ENCODE measurements around the gene DPH1. TPM values are rescaled to one million over a fixed set of nuclear protein-coding genes. Genes with fewer than 3 reads are reported as not detected.

DPH1 gene
- total and polyA plus RNA-seq, 2 donors from 2014 or later: 23.3 to 49.4 TPM

GRCh38 chr17:2027528-2028233 is 2.3 kb upstream of the DPH1 start:
- intact Hi-C loops (cut with DNase I): loop anchor here (5.0 kb wide), 1 partner anchor 115 kb away; no protein-coding TSS in a partner anchor
- no peak for TF ChIP-seq CTCF (IDR thresholded peaks at IDR 0.05; ENCODE audit: borderline replicate concordance, extremely low read depth, insufficient read depth)
- no peaks in the 10 kb centered on the region for H3K9me3 ChIP-seq (ENCODE audit: control insufficient read depth in 2 of 3, insufficient read depth in 1 of 3, low read length in 3 of 3)
- H3K27me3 ChIP-seq (ENCODE audit: control insufficient read depth, insufficient read depth, low read length): peaks cover 2% of the 10 kb centered on the region
- no peaks in the 10 kb centered on the region for H3K36me3 ChIP-seq (ENCODE audit: control insufficient read depth in 2 of 3, insufficient read depth in 3 of 3, low read length in 3 of 3)
- no peak for FAIRE-seq
- no peak for DNase-seq
- H3K4me1 ChIP-seq (ENCODE audit: control insufficient read depth in 2 of 3, insufficient read depth in 2 of 3, low read depth in 1 of 3, low read length in 3 of 3): peaks cover 0 to 17% (median 6%) of the 10 kb centered on the region in 3 donors
- H3K9ac ChIP-seq (ENCODE audit: low read length in 3 of 3): no peak overlapping the region
- H3K4me3 ChIP-seq (ENCODE audit: low read length in 3 of 3): no peak overlapping the region
- H3K27ac ChIP-seq (ENCODE audit: low read depth in 2 of 2, low read length in 2 of 2): no peak overlapping the region

- Histone ChIP-seq H3K9ac (ENCODE audit: low read length in 3 of 3) (no peak overlapping the region), H3K4me1 (ENCODE audit: control insufficient read depth in 2 of 3, insufficient read depth in 2 of 3, low read depth in 1 of 3, low read length in 3 of 3) (peaks cover 0 to 17% (median 6%) of the 10 kb centered on the region in 3 donors), H3K9me3 (ENCODE audit: control insufficient read depth in 2 of 3, insufficient read depth in 1 of 3, low read length in 3 of 3) (no peaks in the 10 kb centered on the region), H3K4me3 (ENCODE audit: low read length in 3 of 3) (no peak overlapping the region), H3K27me3 (ENCODE audit: control insufficient read depth, insufficient read depth, low read length) (peaks cover under 1% of the 10 kb centered on the region), H3K36me3 (ENCODE audit: control insufficient read depth in 2 of 3, insufficient read depth in 3 of 3, low read length in 3 of 3) (no peaks in the 10 kb centered on the region), H3K27ac (ENCODE audit: low read depth in 2 of 2, low read length in 2 of 2) (no peak overlapping the region)
- intact Hi-C loops (cut with DNase I): loop anchor here (5.0 kb wide), 1 partner anchor 116 kb away; no protein-coding TSS in a partner anchor
- no peak for TF ChIP-seq CTCF (IDR thresholded peaks at IDR 0.05; ENCODE audit: borderline replicate concordance, extremely low read depth, insufficient read depth)
- DNase-seq: no peak
- no peak for FAIRE-seq
Observed at GRCh38 chr17:2028234-2028614, 1.7 kb upstream of the DPH1 start.

DNA sequence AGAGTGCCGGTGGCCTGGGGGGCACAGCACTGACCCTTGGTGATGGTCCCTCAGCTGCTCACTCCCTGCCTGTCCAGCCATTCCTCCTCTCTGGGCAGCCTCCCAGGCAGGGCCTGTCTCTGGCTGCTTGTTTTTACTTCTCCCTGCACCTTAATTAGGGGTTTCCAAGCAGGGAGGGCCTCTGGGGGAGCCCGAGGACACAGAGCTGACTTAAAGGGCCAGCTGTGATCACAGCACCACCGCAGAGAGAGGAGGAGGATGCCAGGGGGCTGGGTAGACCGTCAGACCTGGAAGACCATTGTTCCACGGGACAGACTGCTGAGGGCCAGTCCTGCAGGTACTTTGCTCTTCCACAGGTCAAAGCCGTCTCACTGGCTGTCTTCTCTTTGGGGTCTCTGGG is 1.2 kb upstream of the DPH1 start:
- H3K4me1 ChIP-seq (ENCODE audit: control insufficient read depth in 2 of 3, insufficient read depth in 2 of 3, low read depth in 1 of 3, low read length in 3 of 3): peaks cover 0 to 17% (median 6%) of the 10 kb centered on the region in 3 donors
- H3K27ac ChIP-seq (ENCODE audit: low read depth in 2 of 2, low read length in 2 of 2): no peak overlapping the region
- no peak for TF ChIP-seq CTCF (IDR thresholded peaks at IDR 0.05; ENCODE audit: borderline replicate concordance, extremely low read depth, insufficient read depth)
- no peak for DNase-seq
- no peak overlapping the region for H3K4me3 ChIP-seq (ENCODE audit: low read length in 3 of 3)
- no peak overlapping the region for H3K9ac ChIP-seq (ENCODE audit: low read length in 3 of 3)
- intact Hi-C loops (cut with DNase I): loop anchor here (5.0 kb wide), 1 partner anchor 116 kb away; no protein-coding TSS in a partner anchor
- no peak for FAIRE-seq
- H3K36me3 ChIP-seq (ENCODE audit: control insufficient read depth in 2 of 3, insufficient read depth in 3 of 3, low read length in 3 of 3): peaks cover 0 to 3% (median 2%) of the 10 kb centered on the region in 3 donors
- no peaks in the 10 kb centered on the region for H3K27me3 ChIP-seq (ENCODE audit: control insufficient read depth, insufficient read depth, low read length)
- H3K9me3 ChIP-seq (ENCODE audit: control insufficient read depth in 2 of 3, insufficient read depth in 1 of 3, low read length in 3 of 3): no peaks in the 10 kb centered on the region
